Measurements from ENCODE around the gene TAF5. TPM values are rescaled to one million over a fixed set of nuclear protein-coding genes. Genes with fewer than 3 reads are reported as not detected.

The TAF5 gene
- total RNA-seq, 1 donor from 2014 or later = 2.4 TPM

- Histone ChIP-seq H3K27ac (peak overlapping the region; percentile 78 to 91), H3K27me3 (no peaks in the 10 kb centered on the region), H3K9me3 (no peaks in the 10 kb centered on the region), H3K4me3 (peak overlapping the region; percentile 83 to 99), H3K4me1 (peaks cover 0 to 11% of the 10 kb centered on the region in 2 donors), H3K36me3 (no peaks in the 10 kb centered on the region)
- DNase-seq (ENCODE audit: low spot score in 2 of 2) = no peak
- intact Hi-C loops (cut with DNase I) = no loop called here
- no peak for TF ChIP-seq CTCF (IDR thresholded peaks at IDR 0.05)
Measured at GRCh38 chr10:103367379-103367781, 396 bp upstream of the TAF5 start.

- no peak for DNase-seq (ENCODE audit: low spot score in 2 of 2)
- Histone ChIP-seq H3K4me3 (no peak overlapping the region), H3K27ac (no peak overlapping the region), H3K9me3 (no peaks in the 10 kb centered on the region), H3K36me3 (peaks cover 29 to 34% of the 10 kb centered on the region in 2 donors), H3K27me3 (no peaks in the 10 kb centered on the region), H3K4me1 (peaks cover 0 to 11% of the 10 kb centered on the region in 2 donors)
- no peak for TF ChIP-seq CTCF (IDR thresholded peaks at IDR 0.05)
- intact Hi-C loops (cut with DNase I) = no loop called here
Measured at GRCh38 chr10:103373544-103373943, 5.8 kb downstream of the TAF5 start.

GRCh38 chr10:103374263-103374662 lies 6.5 kb downstream of the TAF5 start:
- no peak for DNase-seq (ENCODE audit: low spot score in 2 of 2)
- Histone ChIP-seq H3K9me3 (no peaks in the 10 kb centered on the region), H3K4me1 (peaks cover 0 to 6% of the 10 kb centered on the region in 2 donors), H3K4me3 (no peak overlapping the region), H3K27me3 (no peaks in the 10 kb centered on the region), H3K27ac (no peak overlapping the region), H3K36me3 (peaks cover 29 to 35% of the 10 kb centered on the region in 2 donors)
- intact Hi-C loops (cut with DNase I) = no loop called here
- no peak for TF ChIP-seq CTCF (IDR thresholded peaks at IDR 0.05)

GRCh38 chr10:103382769-103383168 lies 15.0 kb downstream of the TAF5 start:
- H3K4me3 ChIP-seq = no peak overlapping the region
- no peak for DNase-seq (ENCODE audit: low spot score in 2 of 2)
- no peaks in the 10 kb centered on the region for H3K9me3 ChIP-seq
- intact Hi-C loops (cut with DNase I) = no loop called here
- H3K36me3 ChIP-seq = peaks cover 45 to 65% of the 10 kb centered on the region in 2 donors
- no peak for TF ChIP-seq CTCF (IDR thresholded peaks at IDR 0.05)
- no peaks in the 10 kb centered on the region for H3K27me3 ChIP-seq
- no peak overlapping the region for H3K27ac ChIP-seq
- no peaks in the 10 kb centered on the region for H3K4me1 ChIP-seq

- DNase-seq (ENCODE audit: low spot score in 2 of 2) = no peak
- Histone ChIP-seq H3K36me3 (peaks cover 29 to 35% of the 10 kb centered on the region in 2 donors), H3K9me3 (no peaks in the 10 kb centered on the region), H3K4me3 (no peak overlapping the region), H3K4me1 (peaks cover 10 to 25% of the 10 kb centered on the region in 2 donors), H3K27me3 (no peaks in the 10 kb centered on the region), H3K27ac (no peak overlapping the region)
- no peak for TF ChIP-seq CTCF (IDR thresholded peaks at IDR 0.05)
- intact Hi-C loops (cut with DNase I) = no loop called here
Measured at GRCh38 chr10:103394180-103394579, 26.4 kb downstream of the TAF5 start.

- Histone ChIP-seq H3K9me3 (no peaks in the 10 kb centered on the region), H3K36me3 (peaks cover 26 to 34% of the 10 kb centered on the region in 2 donors), H3K4me1 (peaks cover 10 to 25% of the 10 kb centered on the region in 2 donors), H3K4me3 (peak overlapping the region; percentile 79 to 99), H3K27ac (peak overlapping the region; percentile 81 to 82), H3K27me3 (no peaks in the 10 kb centered on the region)
- no peak for DNase-seq (ENCODE audit: low spot score in 2 of 2)
- intact Hi-C loops (cut with DNase I) = loop anchor here (1.0 to 2.0 kb wide), 3 partner anchors 27 to 51 kb away; partner anchors contain the start of gene PCGF6
- TF ChIP-seq CTCF (IDR thresholded peaks at IDR 0.05) = no peak
Measured at GRCh38 chr10:103395754-103396066, 27.9 kb downstream of the TAF5 start.

All from ascending aorta (tissue), 2 donors.